Smooth muscle cell of the pulmonary artery (primary cell): Measurements from ENCODE around the gene SMARCD2. TPM values are rescaled to one million over a fixed set of nuclear protein-coding genes. Genes with fewer than 3 reads are reported as not detected.

ENCODE experiments used
- total RNA-seq: library from RNA; depleted of rRNA; stranded (reverse); fragments of >200 nt; gene quantifications from 2 replicates; pipeline ENCODE4 v1.2.3, GENCODE V29; 2014

Gene SMARCD2
- 61.6 and 64.3 TPM in 2 replicates for total RNA-seq

DNA sequence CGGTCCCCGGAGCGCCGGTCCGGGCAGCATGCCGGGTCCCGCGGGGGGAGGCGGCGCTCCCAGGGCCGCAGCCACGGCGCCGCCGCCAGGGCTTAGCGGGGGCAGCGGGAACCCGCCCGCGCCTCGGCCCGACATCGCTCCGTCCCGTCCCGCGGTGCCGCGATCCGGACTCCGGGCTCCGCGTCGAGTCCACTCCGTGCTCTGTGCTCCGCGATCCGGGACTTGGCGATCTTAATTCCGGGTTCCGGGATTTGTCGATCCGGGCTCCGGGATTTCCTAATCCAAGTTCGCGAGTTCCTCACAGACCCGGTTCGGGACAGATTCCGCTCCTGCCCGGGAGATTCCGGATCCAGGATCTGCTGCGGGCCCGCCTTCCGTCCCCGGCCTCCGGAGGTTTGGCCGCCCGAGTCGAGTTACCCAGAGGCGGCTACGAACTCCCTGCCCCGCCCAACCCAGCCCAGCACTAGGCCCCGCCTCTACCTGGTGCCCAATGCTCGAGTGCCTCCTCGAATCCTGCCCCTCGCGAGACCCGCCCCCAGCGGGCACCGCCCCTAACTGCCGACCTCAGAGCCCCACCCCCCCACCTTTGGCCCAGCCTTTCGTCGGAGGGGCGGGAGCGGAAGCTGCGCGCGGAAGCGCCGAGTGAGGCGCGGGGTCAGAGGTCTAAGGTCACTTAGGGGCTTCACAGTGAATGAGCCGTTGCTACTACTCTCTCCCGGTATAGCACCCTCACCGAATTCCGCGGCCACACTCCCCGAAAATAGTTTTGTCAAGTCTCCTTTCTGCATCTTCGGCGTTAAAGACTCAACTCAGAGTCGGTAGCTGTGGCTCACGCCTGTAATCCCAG is at the start of gene SMARCD2:
Gene SMARCD2 (minus strand): TSS at position 146 of the 847 bp plus-strand sequence. CDS start 11 bp downstream, at position 135.

DNA sequence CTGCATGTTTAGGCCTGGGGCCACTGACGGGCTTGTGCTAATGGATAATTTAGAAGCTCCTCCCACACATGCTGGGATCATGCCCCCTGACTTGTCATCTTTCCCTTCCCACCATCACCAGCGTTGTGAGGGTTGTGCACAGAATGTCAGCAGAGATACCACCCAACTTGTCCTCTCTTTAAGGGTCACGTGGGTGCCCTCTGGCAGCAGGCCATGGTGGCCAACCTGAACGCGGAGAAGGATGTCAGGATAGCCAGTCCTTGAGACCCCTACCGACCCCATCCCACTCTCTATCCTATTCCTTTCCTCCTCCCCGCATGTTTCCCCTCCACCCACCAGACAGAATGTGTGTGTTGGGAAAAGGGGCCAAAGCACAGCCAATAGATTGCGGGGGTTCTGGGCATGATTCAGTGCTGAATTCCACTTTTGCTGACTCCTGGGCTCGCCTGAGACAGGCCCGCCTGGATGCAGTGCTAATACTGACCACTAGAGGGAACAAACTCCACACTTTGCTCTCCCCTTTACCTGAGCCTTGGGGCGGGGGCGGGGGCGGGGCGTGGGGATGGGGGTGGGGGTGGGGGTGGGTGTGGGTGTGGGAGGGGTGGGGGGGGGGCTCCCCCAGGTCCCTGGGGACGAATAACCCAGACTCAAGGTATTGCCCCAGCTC is 39.6 kb upstream of the SMARCD2 start, which contains the start of gene GH2:
Gene GH2 (minus strand): TSS at position 10 of the 667 bp plus-strand sequence. CDS start 143 bp downstream, outside the sequence.

DNA sequence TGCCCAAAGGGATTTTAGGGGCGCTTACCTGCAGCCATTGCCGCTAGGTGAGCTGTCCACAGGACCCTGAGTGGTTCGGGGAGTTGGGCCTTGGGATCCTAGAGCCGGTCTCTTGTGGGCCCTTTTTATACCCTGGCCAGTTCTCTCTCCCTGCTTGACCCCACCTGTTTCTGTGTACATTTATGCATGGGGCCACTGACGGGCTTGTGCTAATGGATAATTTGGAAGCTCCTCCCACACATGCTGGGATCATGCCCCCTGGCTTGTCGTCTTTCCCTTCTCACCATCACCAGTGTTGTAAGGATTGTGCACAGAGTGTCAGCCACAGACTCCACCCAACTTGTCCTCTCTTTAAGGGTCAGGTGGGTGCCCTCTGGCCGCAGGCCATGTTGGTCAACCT is 31.1 kb upstream of the SMARCD2 start, which contains the start of gene CSH2:
Gene CSH2 (minus strand): TSS at position 101 of the 400 bp plus-strand sequence. CDS start 63 bp downstream, at position 38.

DNA sequence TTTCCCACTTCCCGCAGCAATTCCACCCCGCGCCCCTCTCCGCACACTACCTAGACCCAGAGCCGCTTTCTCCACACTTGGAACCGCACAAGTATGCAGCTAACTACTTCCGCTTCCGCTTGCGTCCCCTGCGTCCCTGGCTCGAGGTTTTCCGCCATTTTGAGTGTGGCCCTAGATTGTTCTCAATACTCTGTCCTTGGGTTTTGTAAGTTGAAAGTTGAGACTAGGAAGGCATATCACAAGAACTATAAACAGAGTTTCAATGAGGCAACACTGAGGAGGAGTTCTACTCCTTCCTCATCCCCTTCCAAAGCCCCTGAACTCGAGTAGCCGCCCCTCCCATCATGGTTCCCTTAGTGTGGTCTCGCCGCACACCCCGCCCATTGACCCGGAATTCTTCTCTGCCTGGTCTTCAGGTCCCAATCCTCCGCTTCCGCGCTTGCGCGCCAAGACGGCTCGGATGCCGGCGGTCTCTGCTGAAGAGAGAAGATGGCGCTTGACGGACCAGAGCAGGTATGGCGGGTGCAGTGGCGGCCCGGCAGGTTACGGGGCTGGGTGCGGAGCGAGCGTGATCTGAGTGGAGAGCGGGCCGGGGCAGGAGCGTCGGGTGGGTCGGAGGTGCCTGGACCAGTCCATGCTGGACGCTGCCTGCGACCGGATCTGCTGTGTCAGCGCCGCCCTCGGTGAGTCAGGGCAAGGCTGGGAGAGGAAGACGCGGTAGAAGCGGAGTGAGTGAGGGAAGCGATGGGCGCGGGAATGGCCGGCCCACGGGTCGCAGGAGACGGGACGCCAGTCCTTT is 15.3 kb downstream of the SMARCD2 start, which contains the start of the genes FTSJ3 and PSMC5:
Gene FTSJ3 (minus strand): TSS at position 662 of the 799 bp plus-strand sequence. CDS start 761 bp downstream, outside the sequence.
Gene PSMC5 (plus strand): TSS at position 430 of the 799 bp plus-strand sequence. CDS start 60 bp downstream, at position 490.

Other genes with a start within 250 kb of the SMARCD2 start
- 11.7 and 14.1 TPM in 2 replicates for gene TACO1, start 241.8 kb downstream of the SMARCD2 start, total RNA-seq
- 42.1 and 43.8 TPM in 2 replicates for gene MAP3K3, start 220.3 kb downstream of the SMARCD2 start, total RNA-seq
- gene LIMD2, start 142.6 kb downstream of the SMARCD2 start, total RNA-seq = 4.9 and 9.0 TPM in 2 replicates
- 23.7 and 25.8 TPM in 2 replicates for gene STRADA, start 100.9 kb downstream of the SMARCD2 start, total RNA-seq
- 89.7 and 94.5 TPM in 2 replicates for gene CCDC47, start 69.1 kb downstream of the SMARCD2 start, total RNA-seq
- gene DDX42, start 68.5 kb downstream of the SMARCD2 start, total RNA-seq = 66.3 and 76.8 TPM in 2 replicates
- 58.6 and 61.6 TPM in 2 replicates for gene PSMC5, start 15.3 kb downstream of the SMARCD2 start, total RNA-seq
- gene FTSJ3, start 15.0 kb downstream of the SMARCD2 start, total RNA-seq = 31.9 and 47.7 TPM in 2 replicates
- gene CSH2, start 31.0 kb upstream of the SMARCD2 start, total RNA-seq = not detected in 2 replicates
- gene GH2, start 39.3 kb upstream of the SMARCD2 start, total RNA-seq = not detected in 2 replicates
- not detected in 2 replicates for gene CSH1, start 53.9 kb upstream of the SMARCD2 start, total RNA-seq
- not detected in 2 replicates for gene CSHL1, start 68.6 kb upstream of the SMARCD2 start, total RNA-seq
- gene GH1, start 76.2 kb upstream of the SMARCD2 start, total RNA-seq = not detected in 2 replicates
- 3.6 TPM in 1 of 2 replicates, not detected in the other for gene CD79B, start 89.6 kb upstream of the SMARCD2 start, total RNA-seq
- gene SCN4A, start 130.2 kb upstream of the SMARCD2 start, total RNA-seq = under 0.01 and 0.07 TPM in 2 replicates
- gene PRR29, start 155.7 kb upstream of the SMARCD2 start, total RNA-seq = 0.20 and 1.2 TPM in 2 replicates
- gene ICAM2, start 177.9 kb upstream of the SMARCD2 start, total RNA-seq = 3.9 and 13.0 TPM in 2 replicates